ENCODE data around the gene MYO1A. TPM values are rescaled to one million over a fixed set of nuclear protein-coding genes. Genes with fewer than 3 reads are reported as not detected.

Gene MYO1A
- total RNA-seq, 8 experiments from 2014 or later, result 0.31 to 0.67 (median 0.34) TPM; not detected in 4

DNA sequence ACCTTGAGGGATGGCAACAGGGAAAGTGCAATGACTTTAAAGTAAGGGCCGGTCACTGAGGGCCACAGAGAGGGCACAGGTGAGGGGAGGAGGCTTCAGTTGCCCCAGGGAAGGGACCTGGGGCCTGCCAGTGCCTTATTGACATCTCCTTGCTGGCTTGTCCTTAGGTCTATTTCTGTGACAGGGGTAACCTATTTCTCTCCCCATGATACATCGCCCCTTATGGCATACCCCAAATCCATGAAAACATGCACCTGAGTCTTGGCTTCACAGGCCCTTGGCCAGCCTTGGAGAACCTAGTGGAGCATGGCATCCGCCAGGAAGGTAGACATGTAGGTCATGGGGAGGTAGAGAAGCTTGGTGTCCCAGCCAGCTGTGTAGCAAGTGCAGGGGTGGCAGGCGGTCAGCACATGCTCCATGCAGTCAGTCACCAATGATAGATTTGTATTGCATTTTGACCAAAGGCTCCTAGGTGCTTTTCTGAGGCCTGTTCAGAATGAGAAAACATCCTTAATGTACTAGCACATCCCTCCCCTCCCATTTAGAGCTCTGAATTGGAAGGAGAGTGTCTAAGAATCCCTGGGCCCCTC lies 68.9 kb downstream of the MYO1A start:
- no peak overlapping the region for H3K4me3 ChIP-seq
- 20 to 100% (median 88%) methylated on average over 1 to 3 of the region's 4 CpGs; no CpG with 5 or more reads in 4 of the 10 experiments for WGBS, 10 experiments
- no peak for ATAC-seq (replicated peaks in 6 of 8)
- in situ Hi-C loops (cut with MboI; ENCODE audit: low pct_unique_long_range_greater_than_20kb in 2 of 9, low sequenced_read_pairs in 9 of 9, unreplicated experiment in 9 of 9), result loop anchor here in 4 of 9 experiments (10.0 to 25.0 kb wide), 5 partner anchors 146 to 469 kb away; partner anchors contain the start of genes HSD17B6 (in 2 of the 4), PRIM1 (in 2 of the 4) and RBMS2 (in 1 of the 4)
- H3K4me1 ChIP-seq (replicated peaks in 1 of 2), result no peaks in the 10 kb centered on the region
- H3K27ac ChIP-seq, result no peak overlapping the region

- Histone ChIP-seq H3K4me3 (no peak overlapping the region), H3K4me1 (replicated peaks in 1 of 2) (no peaks in the 10 kb centered on the region), H3K27ac (no peak overlapping the region)
- 53 to 98% (median 89%) methylated on average over 2 to 6 of the region's 6 CpGs; no CpG with 5 or more reads in 2 of the 10 experiments for WGBS, 10 experiments
- in situ Hi-C loops (cut with MboI; ENCODE audit: low pct_unique_long_range_greater_than_20kb in 2 of 9, low sequenced_read_pairs in 9 of 9, unreplicated experiment in 9 of 9), result loop anchor here in 4 of 9 experiments (10.0 to 25.0 kb wide), 5 partner anchors 145 to 468 kb away; partner anchors contain the start of genes HSD17B6 (in 2 of the 4), PRIM1 (in 2 of the 4) and RBMS2 (in 1 of the 4)
- ATAC-seq (replicated peaks in 6 of 8), result no peak
Measured at GRCh38 chr12:56980268-56980667, 69.7 kb downstream of the MYO1A start.

DNA sequence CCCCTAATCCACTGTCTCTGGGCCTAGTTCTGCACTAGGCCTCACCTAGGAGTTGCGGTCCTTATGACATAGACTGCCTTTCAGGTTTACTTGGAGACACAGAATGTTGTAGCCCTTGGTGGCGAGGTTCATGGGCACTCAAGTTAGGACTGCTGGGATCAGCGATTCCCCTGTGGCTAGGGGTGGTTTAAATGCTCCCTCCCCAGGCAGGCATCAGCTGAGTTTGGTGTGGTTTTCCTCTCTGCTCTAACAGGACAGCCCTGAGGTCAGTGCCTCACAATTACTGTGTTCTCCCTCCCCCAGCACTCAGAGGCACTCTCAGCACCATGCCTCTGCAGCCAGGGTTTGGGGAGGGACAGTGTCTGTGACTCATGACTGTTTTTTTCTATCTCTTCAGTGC lies 70.3 kb downstream of the MYO1A start:
- 77 to 100% (median 90%) methylated on average over 1 to 3 of the region's 3 CpGs; no CpG with 5 or more reads in 5 of the 10 experiments for WGBS, 10 experiments
- in situ Hi-C loops (cut with MboI; ENCODE audit: low pct_unique_long_range_greater_than_20kb in 2 of 9, low sequenced_read_pairs in 9 of 9, unreplicated experiment in 9 of 9), result loop anchor here in 4 of 9 experiments (10.0 to 25.0 kb wide), 5 partner anchors 145 to 467 kb away; partner anchors contain the start of genes HSD17B6 (in 2 of the 4), PRIM1 (in 2 of the 4) and RBMS2 (in 1 of the 4)
- no peak overlapping the region for H3K4me3 ChIP-seq
- ATAC-seq (replicated peaks in 6 of 8), result peak in 2 of 8 experiments; percentile 45 to 54
- H3K4me1 ChIP-seq (replicated peaks in 1 of 2), result no peaks in the 10 kb centered on the region
- no peak overlapping the region for H3K27ac ChIP-seq

Other genes with a start within 250 kb of the MYO1A start
- gene SDR9C7, start 115.7 kb downstream of the MYO1A start, total RNA-seq, result under 1 TPM in 4 of 8 experiments, not detected in 4; 0.18 to 0.24 (median 0.23) TPM
- 1 to 10 TPM in 2 of 8 experiments, under 1 TPM in 6; 0.14 to 1.7 (median 0.43) TPM for gene RDH16, start 92.5 kb downstream of the MYO1A start, total RNA-seq
- 10 to 100 TPM in 3 of 8 experiments, 1 to 10 TPM in 5; 4.4 to 17.8 (median 9.3) TPM for gene ZBTB39, start 43.6 kb downstream of the MYO1A start, total RNA-seq
- gene TAC3, start 33.6 kb downstream of the MYO1A start, total RNA-seq, result 10 to 100 TPM in 1 of 8 experiments, 1 to 10 TPM in 2, not detected in 5; 2.4 to 11.2 (median 3.6) TPM
- 10 to 100 TPM in 3 of 8 experiments, 1 to 10 TPM in 5; 3.7 to 19.8 (median 6.4) TPM for gene NEMP1, start 28.7 kb upstream of the MYO1A start, total RNA-seq
- gene NAB2, start 39.0 kb upstream of the MYO1A start, total RNA-seq, result 10 to 100 TPM; 13.4 to 41.1 (median 24.0) TPM
- gene STAT6, start 61.2 kb upstream of the MYO1A start, total RNA-seq, result 100 to 1,000 TPM in 2 of 8 experiments, 10 to 100 TPM in 2, 1 to 10 TPM in 4; 1.6 to 126 (median 13.3) TPM
- 100 to 1,000 TPM in 2 of 8 experiments, 10 to 100 TPM in 6; 36.6 to 182 (median 55.3) TPM for gene LRP1, start 78.4 kb upstream of the MYO1A start, total RNA-seq
- gene LRP1-AS, start 97.5 kb upstream of the MYO1A start, total RNA-seq, result under 1 TPM in 5 of 8 experiments, not detected in 3; 0.57 to 0.81 (median 0.71) TPM
- gene NXPH4, start 166.7 kb upstream of the MYO1A start, total RNA-seq, result 10 to 100 TPM in 5 of 8 experiments, 1 to 10 TPM in 1, under 1 TPM in 2; 0.36 to 16.3 (median 10.7) TPM
- gene SHMT2, start 179.6 kb upstream of the MYO1A start, total RNA-seq, result 100 to 1,000 TPM in 5 of 8 experiments, 10 to 100 TPM in 3; 72.9 to 187 (median 120) TPM
- gene STAC3, start 201.1 kb upstream of the MYO1A start, total RNA-seq, result 1 to 10 TPM in 6 of 8 experiments, under 1 TPM in 2; 0.87 to 4.8 (median 1.5) TPM